NB4 (cell line): ENCODE results near the gene EMP3.

Source experiments
- CTCF ChIP-seq: IDR thresholded peaks from one replicate; pipeline ENCODE4 v1.5.1; 2012; ENCODE audit warnings: low read depth, low read length
- MAX ChIP-seq: IDR thresholded peaks from 2 replicates; pipeline ENCODE4 v1.6.1; 2011; ENCODE audit warnings: low read depth, low read length
- MYC ChIP-seq: IDR thresholded peaks from 2 replicates; pipeline ENCODE4 v1.6.1; 2011; ENCODE audit warnings: low read depth, low read length
- POLR2A ChIP-seq: IDR thresholded peaks from 2 replicates; pipeline ENCODE4 v1.6.1; 2011; ENCODE audit warnings: mild to moderate bottlenecking; ENCODE audit not compliant: insufficient read length; ENCODE audit errors: extremely low read depth

GRCh38 chr19:48348737-48349136 lies 23.4 kb downstream of the EMP3 start:
- TF ChIP-seq CTCF = no peak
- no peak for TF ChIP-seq MAX
- no peak for TF ChIP-seq POLR2A
- no peak for TF ChIP-seq MYC
